MM.1S (cell line): ENCODE data around the gene GPRIN2.

Experiments
- DNase-seq: peaks from one replicate; pipeline ENCODE4 v3.0.0-alpha.2; 2015
- H2AFZ ChIP-seq: fragments of 300-600 bp; sonication (generic); 2 replicates; pipeline ENCODE4 v1.6.0; 2016; ENCODE audit warnings: antibody characterized with exemption, low read length
- H3F3A ChIP-seq: fragments of 300-600 bp; sonication (generic); 2 replicates; pipeline ENCODE4 v1.6.1; 2016; ENCODE audit warnings: mild to moderate bottlenecking, antibody characterized with exemption, low read length, moderate library complexity, mixed read lengths; ENCODE audit not compliant: insufficient read depth
- H3K27ac ChIP-seq: fragments of 300-600 bp; sonication (generic); 2 replicates; pipeline ENCODE4 v1.5.1; 2016; ENCODE audit warnings: mild to moderate bottlenecking, low read length
- H3K27me3 ChIP-seq: fragments of 300-600 bp; sonication (generic); replicated peaks from 2 replicates; pipeline ENCODE4 v1.6.0; 2016; ENCODE audit warnings: low read length; ENCODE audit not compliant: insufficient read depth
- H3K36me3 ChIP-seq: fragments of 300-600 bp; sonication (generic); replicated peaks from 2 replicates; pipeline ENCODE4 v1.6.1; 2016; ENCODE audit warnings: mild to moderate bottlenecking, low read length, mixed read lengths; ENCODE audit not compliant: insufficient read depth
- H3K4me1 ChIP-seq: fragments of 300-600 bp; sonication (generic); 2 replicates; pipeline ENCODE4 v1.6.1; 2016; ENCODE audit warnings: low read length, mixed read lengths
- H3K4me2 ChIP-seq: fragments of 300-600 bp; sonication (generic); 2 replicates; pipeline ENCODE4 v1.6.0; 2016; ENCODE audit warnings: low read depth, low read length
- H3K4me3 ChIP-seq: fragments of 300-600 bp; sonication (generic); 2 replicates; pipeline ENCODE4 v1.5.1; 2016; ENCODE audit warnings: low read length, mixed read lengths
- H3K79me2 ChIP-seq: fragments of 300-600 bp; sonication (generic); 2 replicates; pipeline ENCODE4 v1.6.1; 2016; ENCODE audit warnings: mixed run types, low read length, mixed read lengths
- H3K9ac ChIP-seq: fragments of 300-600 bp; sonication (generic); 2 replicates; pipeline ENCODE4 v1.6.1; 2016; ENCODE audit warnings: low read length, mixed read lengths
- H3K9me2 ChIP-seq: fragments of 300-600 bp; sonication (generic); replicated peaks from 2 replicates; pipeline ENCODE4 v1.6.1; 2016; ENCODE audit warnings: mild to moderate bottlenecking, low read length, mixed read lengths; ENCODE audit not compliant: insufficient read depth
- H3K9me3 ChIP-seq: fragments of 300-600 bp; sonication (generic); replicated peaks from 2 replicates; pipeline ENCODE4 v1.6.1; 2016; ENCODE audit warnings: mild to moderate bottlenecking, low read length, mixed read lengths; ENCODE audit not compliant: insufficient read depth
- H4K20me1 ChIP-seq: fragments of 300-600 bp; sonication (generic); 2 replicates; pipeline ENCODE4 v1.6.1; 2016; ENCODE audit warnings: mild to moderate bottlenecking, low read length, moderate library complexity, mixed read lengths; ENCODE audit not compliant: insufficient read depth
- EZH2 ChIP-seq: fragments of 300-600 bp; sonication (generic); optimal IDR thresholded peaks from 2 replicates; pipeline ENCODE3; 2017; ENCODE audit warnings: low read depth, mild to moderate bottlenecking, antibody characterized with exemption, low read length, mixed read lengths
- EZH2phosphoT487 ChIP-seq: fragments of 300-600 bp; sonication (generic); IDR thresholded peaks from 2 replicates; pipeline ENCODE4 v1.6.1; 2018; ENCODE audit warnings: antibody characterized with exemption, low read length
- TF ChIP-seq, protein P1 (sequence below): fragments of 300-600 bp; sonication (generic); IDR thresholded peaks from 2 replicates; pipeline ENCODE4 v1.5.1; 2016; ENCODE audit warnings: antibody characterized with exemption, low read length, mixed read lengths

The GPRIN2 gene

DNA sequence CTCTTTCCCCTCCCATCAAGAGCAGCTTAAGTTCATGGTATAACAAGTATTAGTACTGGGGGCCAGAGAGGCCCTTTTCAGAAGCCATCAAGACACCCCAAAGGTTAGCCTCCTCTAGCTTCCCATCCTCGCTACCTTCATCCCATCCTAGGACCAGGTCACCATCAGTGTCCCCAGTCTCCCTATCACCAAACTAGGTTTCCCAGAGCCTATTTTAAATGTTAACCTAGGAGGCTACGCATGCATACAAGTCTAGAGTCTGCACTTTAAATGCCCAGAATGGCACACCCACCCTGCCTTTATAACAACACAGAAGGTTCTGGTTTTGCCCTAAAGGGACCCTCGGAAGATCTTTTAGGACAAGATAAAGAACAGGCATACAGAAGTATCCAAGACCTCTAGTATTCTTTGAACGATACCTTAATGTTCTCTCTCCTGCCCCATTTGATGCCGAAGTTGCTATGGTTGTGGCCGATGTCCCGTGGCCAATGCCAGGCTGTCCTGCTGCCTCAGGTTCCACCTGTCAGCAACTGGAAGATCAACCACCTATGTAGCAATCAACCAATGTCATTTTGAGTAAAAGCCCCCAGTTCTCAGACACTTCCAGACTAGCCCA lies 2.2 kb downstream of the GPRIN2 start:
- DNase-seq: no peak
- Histone ChIP-seq H3K9me2 (no peaks in the 10 kb centered on the region), H4K20me1 (no peaks in the 10 kb centered on the region)

DNA sequence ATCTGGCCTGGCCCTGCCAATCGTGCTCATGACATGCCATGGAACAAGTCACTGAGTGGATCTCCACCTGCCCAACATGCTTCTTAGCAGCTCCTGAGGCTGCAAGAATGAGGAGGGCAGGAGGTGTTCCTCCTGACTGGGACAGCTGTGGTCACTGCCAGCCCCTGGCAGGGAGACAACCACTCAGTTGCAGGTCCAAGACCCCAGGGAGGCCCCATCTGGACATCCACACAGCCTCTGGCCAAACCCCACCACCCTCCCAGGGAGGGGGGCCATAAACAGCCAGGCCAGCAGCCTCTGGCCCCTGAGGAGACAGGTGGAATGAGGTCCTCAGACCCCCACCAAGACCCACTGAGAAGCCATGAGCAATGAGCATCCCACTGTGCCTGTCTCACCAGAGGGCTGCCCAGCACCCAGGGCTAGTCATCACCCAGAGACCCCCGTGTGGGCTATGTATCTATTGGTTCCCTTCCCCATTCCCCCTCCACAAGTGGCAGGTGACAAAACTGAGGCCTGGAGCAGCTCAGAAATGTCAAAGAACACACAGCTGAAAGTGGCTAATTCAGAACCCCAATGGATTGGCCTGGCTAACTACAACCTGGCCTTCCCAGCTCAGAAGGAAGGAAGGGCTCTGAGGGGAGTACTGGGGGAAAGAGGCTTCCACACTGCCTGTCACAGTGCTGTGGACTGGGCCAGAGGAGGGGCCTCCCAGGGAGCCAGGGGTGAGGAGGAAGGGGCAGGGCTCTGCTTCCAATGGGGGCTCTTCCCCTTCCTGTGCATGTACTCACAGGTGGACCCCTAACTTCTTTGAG lies 3.0 kb downstream of the GPRIN2 start:
- Histone ChIP-seq H3K36me3 (no peaks in the 10 kb centered on the region), H4K20me1 (no peaks in the 10 kb centered on the region)

More for the DNA sequence above, 2.2 kb downstream of the GPRIN2 start:
- H3K9me3 ChIP-seq: no peaks in the 10 kb centered on the region
- H3K4me3 ChIP-seq: no peak overlapping the region
- H3K27ac ChIP-seq: no peak overlapping the region
- TF ChIP-seq, protein P1, sequence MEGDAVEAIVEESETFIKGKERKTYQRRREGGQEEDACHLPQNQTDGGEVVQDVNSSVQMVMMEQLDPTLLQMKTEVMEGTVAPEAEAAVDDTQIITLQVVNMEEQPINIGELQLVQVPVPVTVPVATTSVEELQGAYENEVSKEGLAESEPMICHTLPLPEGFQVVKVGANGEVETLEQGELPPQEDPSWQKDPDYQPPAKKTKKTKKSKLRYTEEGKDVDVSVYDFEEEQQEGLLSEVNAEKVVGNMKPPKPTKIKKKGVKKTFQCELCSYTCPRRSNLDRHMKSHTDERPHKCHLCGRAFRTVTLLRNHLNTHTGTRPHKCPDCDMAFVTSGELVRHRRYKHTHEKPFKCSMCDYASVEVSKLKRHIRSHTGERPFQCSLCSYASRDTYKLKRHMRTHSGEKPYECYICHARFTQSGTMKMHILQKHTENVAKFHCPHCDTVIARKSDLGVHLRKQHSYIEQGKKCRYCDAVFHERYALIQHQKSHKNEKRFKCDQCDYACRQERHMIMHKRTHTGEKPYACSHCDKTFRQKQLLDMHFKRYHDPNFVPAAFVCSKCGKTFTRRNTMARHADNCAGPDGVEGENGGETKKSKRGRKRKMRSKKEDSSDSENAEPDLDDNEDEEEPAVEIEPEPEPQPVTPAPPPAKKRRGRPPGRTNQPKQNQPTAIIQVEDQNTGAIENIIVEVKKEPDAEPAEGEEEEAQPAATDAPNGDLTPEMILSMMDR: no peak
- no peak for TF ChIP-seq EZH2
- TF ChIP-seq EZH2phosphoT487: no peak
- no peaks in the 10 kb centered on the region for H3F3A ChIP-seq
- no peak overlapping the region for H2AFZ ChIP-seq
- H3K4me1 ChIP-seq: no peaks in the 10 kb centered on the region
- no peak overlapping the region for H3K4me2 ChIP-seq
- no peaks in the 10 kb centered on the region for H3K36me3 ChIP-seq
- H3K27me3 ChIP-seq: peaks cover 14% of the 10 kb centered on the region
- H3K9ac ChIP-seq: no peak overlapping the region
- no peaks in the 10 kb centered on the region for H3K79me2 ChIP-seq

DNA sequence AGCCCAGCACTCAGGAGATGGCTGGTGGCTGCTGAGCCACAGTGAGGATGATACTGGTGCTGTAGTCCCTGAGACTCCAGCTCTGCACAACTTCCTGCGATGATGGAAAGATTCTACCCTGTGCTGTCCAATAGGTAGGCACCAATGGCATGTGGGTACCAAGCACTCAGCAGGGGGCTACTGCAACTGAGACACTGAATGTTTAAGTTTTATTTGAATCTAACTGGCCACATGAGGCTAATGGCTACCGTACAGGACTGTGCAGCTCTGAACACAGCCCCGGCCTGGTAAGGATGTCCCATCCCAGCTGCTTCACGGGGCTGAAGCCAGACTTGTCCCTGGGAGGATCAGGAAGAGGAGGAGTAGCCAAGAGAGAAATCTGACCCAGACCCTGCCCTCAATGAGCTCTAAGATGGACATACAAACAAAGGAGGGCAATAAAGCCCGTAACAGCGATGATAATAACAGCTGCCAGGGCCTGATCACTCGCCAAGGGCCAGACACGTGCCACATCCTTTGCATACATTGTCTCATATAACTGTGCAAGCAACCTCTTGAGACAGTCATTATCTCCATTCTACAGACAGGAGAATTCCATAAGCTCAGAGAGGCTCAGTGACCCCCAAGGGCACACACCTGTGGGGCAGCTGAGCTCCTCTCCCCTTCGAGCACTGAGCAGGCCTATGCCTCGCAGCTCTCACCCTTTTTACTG lies 3.8 kb downstream of the GPRIN2 start:
- TF ChIP-seq EZH2phosphoT487 (no peak), EZH2 (no peak)
- TF ChIP-seq, protein P1: no peak
- H3K4me2 ChIP-seq: no peak overlapping the region

More for the DNA sequence above, 3.0 kb downstream of the GPRIN2 start:
- TF ChIP-seq EZH2phosphoT487 (no peak), EZH2 (no peak)
- TF ChIP-seq, protein P1: no peak
- no peaks in the 10 kb centered on the region for H3K9me3 ChIP-seq
- no peaks in the 10 kb centered on the region for H3K79me2 ChIP-seq
- no peaks in the 10 kb centered on the region for H3K4me1 ChIP-seq
- H3K27ac ChIP-seq: no peak overlapping the region
- H3K9ac ChIP-seq: no peak overlapping the region
- H3F3A ChIP-seq: no peaks in the 10 kb centered on the region
- peaks cover 22% of the 10 kb centered on the region for H3K27me3 ChIP-seq
- no peak for DNase-seq
- H3K4me3 ChIP-seq: no peak overlapping the region
- H3K9me2 ChIP-seq: no peaks in the 10 kb centered on the region
- no peak overlapping the region for H2AFZ ChIP-seq
- H3K4me2 ChIP-seq: no peak overlapping the region

More for the DNA sequence above, 3.8 kb downstream of the GPRIN2 start:
- Histone ChIP-seq H3F3A (no peaks in the 10 kb centered on the region), H3K9ac (no peak overlapping the region), H3K79me2 (no peaks in the 10 kb centered on the region), H3K9me3 (no peaks in the 10 kb centered on the region), H3K36me3 (no peaks in the 10 kb centered on the region), H4K20me1 (no peaks in the 10 kb centered on the region), H3K27me3 (peaks cover 26% of the 10 kb centered on the region), H3K4me3 (no peak overlapping the region), H3K9me2 (no peaks in the 10 kb centered on the region), H2AFZ (no peak overlapping the region), H3K4me1 (no peaks in the 10 kb centered on the region), H3K27ac (no peak overlapping the region)
- DNase-seq: no peak
